Neural cell (in vitro differentiated cells): ENCODE measurements around the gene F12. TPM values are rescaled to one million over a fixed set of nuclear protein-coding genes. Genes with fewer than 3 reads are reported as not detected.

ENCODE experiments used
- H2AFZ ChIP-seq: fragments of 200-600, 300-800 bp; sonication (generic), shearing (Covaris generic); 2 replicates; pipeline ENCODE4 v1.6.0; 2014; ENCODE audit warnings: low read depth, mild to moderate bottlenecking, antibody characterized with exemption, low read length, moderate library complexity
- H3F3A ChIP-seq: fragments of 200-600 bp; shearing (Covaris generic); 2 replicates; pipeline ENCODE4 v1.6.1; 2016; ENCODE audit warnings: mild to moderate bottlenecking, moderate library complexity, mixed read lengths, antibody characterized with exemption, low read length; ENCODE audit not compliant: insufficient read depth, poor library complexity, severe bottlenecking
- H3K27ac ChIP-seq: fragments of 200-600, 300-800 bp; sonication (generic), shearing (Covaris generic); 2 replicates; pipeline ENCODE4 v1.5.1; 2014; ENCODE audit warnings: mild to moderate bottlenecking, low read length, moderate library complexity
- H3K27me3 ChIP-seq: fragments of 300-800, 200-600 bp; sonication (generic), shearing (Covaris generic); 2 replicates; pipeline ENCODE4 v1.6.0; 2014; ENCODE audit warnings: mild to moderate bottlenecking, low read depth, low read length, moderate library complexity; ENCODE audit not compliant: insufficient read depth
- H3K36me3 ChIP-seq: fragments of 300-800, 200-600 bp; sonication (generic), shearing (Covaris generic); 2 replicates; pipeline ENCODE4 v1.5.1; 2014; ENCODE audit warnings: mild to moderate bottlenecking, antibody characterized with exemption, low read length, moderate library complexity; ENCODE audit not compliant: insufficient read depth
- H3K4me2 ChIP-seq: fragments of 300-800, 200-600 bp; sonication (generic), shearing (Covaris generic); 2 replicates; pipeline ENCODE4 v1.6.0; 2014; ENCODE audit warnings: mild to moderate bottlenecking, low read length
- H3K4me3 ChIP-seq: fragments of 300-800, 200-600 bp; sonication (generic), shearing (Covaris generic); 2 replicates; pipeline ENCODE4 v1.5.1; 2014; ENCODE audit warnings: mild to moderate bottlenecking, low read length, moderate library complexity
- H3K79me2 ChIP-seq: fragments of 200-600 bp; shearing (Covaris generic); replicated peaks from 2 replicates; pipeline ENCODE4 v1.6.0; 2014; ENCODE audit warnings: mild to moderate bottlenecking, low read length, moderate library complexity; ENCODE audit not compliant: insufficient read depth
- H3K9ac ChIP-seq: fragments of 300-800, 200-600 bp; sonication (generic), shearing (Covaris generic); 2 replicates; pipeline ENCODE4 v1.6.1; 2016; ENCODE audit warnings: mild to moderate bottlenecking, low read length, mixed read lengths
- H3K9me2 ChIP-seq: fragments of 200-600 bp; shearing (Covaris generic); 2 replicates; pipeline ENCODE4 v1.6.1; 2016; ENCODE audit warnings: mild to moderate bottlenecking, low read length, mixed read lengths; ENCODE audit not compliant: insufficient read depth
- H3K9me3 ChIP-seq: fragments of 200-600, 300-800 bp; sonication (generic), shearing (Covaris generic); 2 replicates; pipeline ENCODE4 v1.6.1; 2016; ENCODE audit warnings: mild to moderate bottlenecking, mixed run types, low read length, moderate library complexity, mixed read lengths
- H4K20me1 ChIP-seq: fragments of 200-600 bp; shearing (Covaris generic); 2 replicates; pipeline ENCODE4 v1.6.1; 2016; ENCODE audit warnings: mild to moderate bottlenecking, mixed run types; ENCODE audit not compliant: insufficient read depth
- CTCF ChIP-seq: fragments of 450-650 bp; IDR thresholded peaks from 2 replicates; pipeline ENCODE4 v1.5.1; 2014; ENCODE audit warnings: antibody characterized with exemption, mild to moderate bottlenecking, moderate library complexity; ENCODE audit not compliant: poor library complexity, severe bottlenecking
- EP300 ChIP-seq: fragments of 450-650 bp; conservative IDR thresholded peaks from 2 replicates; pipeline ENCODE4 v1.6.1; 2014; ENCODE audit warnings: antibody characterized with exemption, mild to moderate bottlenecking, moderate library complexity; ENCODE audit not compliant: poor library complexity, severe bottlenecking
- EZH2 ChIP-seq: fragments of 200-600, 300-800 bp; shearing (Covaris generic), sonication (generic); IDR thresholded peaks from 2 replicates; pipeline ENCODE4 v1.6.1; 2014; ENCODE audit warnings: antibody characterized with exemption, low read length, borderline replicate concordance, mild to moderate bottlenecking; ENCODE audit not compliant: insufficient read depth, poor library complexity, severe bottlenecking
- MXI1 ChIP-seq: fragments of 450-650 bp; conservative IDR thresholded peaks from 2 replicates; pipeline ENCODE4 v1.6.1; 2014; ENCODE audit warnings: antibody characterized with exemption, mild to moderate bottlenecking; ENCODE audit not compliant: poor library complexity, severe bottlenecking
- POLR2AphosphoS5 ChIP-seq: IDR thresholded peaks from 2 replicates; pipeline ENCODE4 v1.6.1; 2012
- RAD21 ChIP-seq: fragments of 450-650 bp; conservative IDR thresholded peaks from 2 replicates; pipeline ENCODE4 v1.6.1; 2014; ENCODE audit warnings: antibody characterized with exemption, mild to moderate bottlenecking, moderate library complexity
- REST ChIP-seq: IDR thresholded peaks from 2 replicates; pipeline ENCODE4 v1.6.1; 2012; ENCODE audit warnings: borderline replicate concordance
- SMC3 ChIP-seq: fragments of 450-650 bp; conservative IDR thresholded peaks from 2 replicates; pipeline ENCODE4 v1.6.1; 2014; ENCODE audit warnings: antibody characterized with exemption, mild to moderate bottlenecking, moderate library complexity; ENCODE audit not compliant: poor library complexity
- TAF1 ChIP-seq: IDR thresholded peaks from 2 replicates; pipeline ENCODE4 v1.6.1; 2012; ENCODE audit warnings: low read depth
- polyA plus RNA-seq: library from polyadenylated mRNA; depleted of rRNA; stranded (reverse); fragments of >200 nt; gene quantifications from 2 replicates; pipeline ENCODE4 v1.2.3, GENCODE V29; 2014

F12 gene
- polyA plus RNA-seq, 1 donor from 2014 or later, result 1.4 TPM

- Histone ChIP-seq H3K9me2 (no peaks in the 10 kb centered on the region), H3F3A (no peaks in the 10 kb centered on the region), H3K36me3 (no peaks in the 10 kb centered on the region), H3K9ac (no peak overlapping the region), H3K9me3 (no peaks in the 10 kb centered on the region), H4K20me1 (no peaks in the 10 kb centered on the region), H3K79me2 (no peaks in the 10 kb centered on the region), H3K27me3 (no peaks in the 10 kb centered on the region), H3K4me3 (no peak overlapping the region), H3K4me2 (no peak overlapping the region), H3K27ac (no peak overlapping the region), H2AFZ (no peak overlapping the region)
- TF ChIP-seq TAF1 (no peak), RAD21 (no peak), REST (no peak), POLR2AphosphoS5 (no peak), SMC3 (no peak), CTCF (no peak)
These were observed 31.0 kb upstream of the F12 start for GRCh38 chr5:177440211-177440989.

GRCh38 chr5:177439518-177440053 is 30.2 kb upstream of the F12 start:
- Histone ChIP-seq H3K9me2 (no peaks in the 10 kb centered on the region), H3F3A (no peaks in the 10 kb centered on the region), H3K4me3 (no peak overlapping the region), H3K27ac (no peak overlapping the region), H3K9me3 (no peaks in the 10 kb centered on the region), H2AFZ (no peak overlapping the region), H4K20me1 (no peaks in the 10 kb centered on the region), H3K36me3 (no peaks in the 10 kb centered on the region), H3K79me2 (no peaks in the 10 kb centered on the region), H3K4me2 (no peak overlapping the region), H3K9ac (no peak overlapping the region), H3K27me3 (no peaks in the 10 kb centered on the region)
- TF ChIP-seq TAF1 (no peak), POLR2AphosphoS5 (no peak), SMC3 (no peak), EZH2 (no peak), CTCF (no peak), REST (no peak), EP300 (no peak), RAD21 (no peak), MXI1 (no peak)
